Activated naive CD4-positive, alpha-beta T cell treated with anti-CD3 and anti-CD28 coated beads, Interleukin-2, amount 50 U/mL, for 72 hours (primary cell): ENCODE results near the gene WDR4. TPM values are rescaled to one million over a fixed set of nuclear protein-coding genes. Genes with fewer than 3 reads are reported as not detected.
"Not testable (repeated sequence)": the region's sequence is repeated elsewhere in the genome, so short reads cannot be mapped to it uniquely, and the experiment has no call there.

Experiments used
- ATAC-seq, 2 donors: fragments of 150-1000 bp; cut with Tn5 transposase; 2 replicates each; pipeline ENCODE4 v1.10.0; 2021; ENCODE audit warnings: mild to moderate bottlenecking in 2 of 2, moderate library complexity in 2 of 2
- DNase-seq, 2 donors: peaks; one replicate each; pipeline ENCODE4 v3.0.0; 2021 to 2022; ENCODE audit warnings: low spot score in 2 of 2
- H3K27ac Mint-ChIP-seq, 2 donors: one replicate each; pipeline ENCODE4 v1.8.0; 2022; ENCODE audit warnings: mild to moderate bottlenecking in 2 of 2, mixed read lengths in 2 of 2
- H3K36me3 Mint-ChIP-seq, 2 donors: one replicate each; pipeline ENCODE4 v1.8.0; 2022; ENCODE audit warnings: mixed read lengths in 2 of 2
- H3K9me3 Mint-ChIP-seq, 2 donors: one replicate each; pipeline ENCODE4 v1.8.0; 2022; ENCODE audit warnings: mixed read lengths in 2 of 2
- total RNA-seq, 2 donors: library from RNA; stranded (reverse); gene quantifications; one replicate each; pipeline ENCODE4 v1.2.3, GENCODE V29; 2022

WDR4 gene, protein sequence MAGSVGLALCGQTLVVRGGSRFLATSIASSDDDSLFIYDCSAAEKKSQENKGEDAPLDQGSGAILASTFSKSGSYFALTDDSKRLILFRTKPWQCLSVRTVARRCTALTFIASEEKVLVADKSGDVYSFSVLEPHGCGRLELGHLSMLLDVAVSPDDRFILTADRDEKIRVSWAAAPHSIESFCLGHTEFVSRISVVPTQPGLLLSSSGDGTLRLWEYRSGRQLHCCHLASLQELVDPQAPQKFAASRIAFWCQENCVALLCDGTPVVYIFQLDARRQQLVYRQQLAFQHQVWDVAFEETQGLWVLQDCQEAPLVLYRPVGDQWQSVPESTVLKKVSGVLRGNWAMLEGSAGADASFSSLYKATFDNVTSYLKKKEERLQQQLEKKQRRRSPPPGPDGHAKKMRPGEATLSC
- total RNA-seq = 10 to 100 TPM; 25.6 to 38.7 TPM

DNA sequence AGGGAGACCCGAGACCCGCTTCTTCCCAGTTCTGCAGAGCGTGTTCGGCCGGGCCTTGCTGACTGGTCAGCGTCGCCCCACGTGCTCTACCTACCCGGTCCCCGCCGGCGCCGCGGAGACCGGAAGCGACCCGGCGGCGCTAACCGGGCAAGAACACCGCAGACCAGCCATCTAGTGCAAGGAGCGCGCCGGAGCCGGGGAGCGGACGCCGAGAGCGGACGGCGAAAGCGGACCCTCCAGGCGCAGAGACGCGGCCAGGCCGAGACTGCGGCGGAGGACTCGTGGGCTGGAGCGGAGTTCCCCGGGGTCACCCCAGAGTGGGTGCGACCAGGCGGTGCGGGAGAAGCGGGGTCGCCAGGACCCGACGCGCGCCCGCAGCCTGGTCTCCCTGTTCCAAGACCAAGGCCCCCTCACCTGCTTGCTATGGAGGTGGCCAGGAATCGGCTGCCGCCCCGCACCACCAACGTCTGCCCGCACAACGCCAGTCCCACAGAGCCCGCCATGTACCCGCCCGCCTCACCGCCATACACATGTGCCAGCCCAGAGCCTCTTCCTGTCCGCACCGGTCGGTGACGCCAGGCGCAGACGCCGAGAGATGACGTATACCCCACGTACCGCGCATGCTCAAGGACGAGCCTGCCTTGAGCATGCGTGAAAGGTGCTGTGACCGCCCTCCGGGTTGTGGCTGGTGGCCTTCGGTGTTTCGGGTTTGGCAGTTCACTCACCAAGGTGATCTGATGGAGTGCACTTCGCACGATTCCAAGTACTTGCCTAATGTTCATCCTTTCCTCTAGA, at the start of gene WDR4:
Gene WDR4, minus strand, starts transcription at position 547 of the 795 bp plus-strand sequence. Its CDS starts 44 bp downstream, at position 503.
- ATAC-seq = peak; percentile 94 to 96
- DNase-seq = peak; percentile 98 to 99
- peak within 1 kb of the TSS; percentile 99 for H3K27ac Mint-ChIP-seq
- peaks cover 20 to 27% of the 10 kb centered on the region in 2 donors for H3K36me3 Mint-ChIP-seq
- no peaks in the 10 kb centered on the region for H3K9me3 Mint-ChIP-seq

DNA sequence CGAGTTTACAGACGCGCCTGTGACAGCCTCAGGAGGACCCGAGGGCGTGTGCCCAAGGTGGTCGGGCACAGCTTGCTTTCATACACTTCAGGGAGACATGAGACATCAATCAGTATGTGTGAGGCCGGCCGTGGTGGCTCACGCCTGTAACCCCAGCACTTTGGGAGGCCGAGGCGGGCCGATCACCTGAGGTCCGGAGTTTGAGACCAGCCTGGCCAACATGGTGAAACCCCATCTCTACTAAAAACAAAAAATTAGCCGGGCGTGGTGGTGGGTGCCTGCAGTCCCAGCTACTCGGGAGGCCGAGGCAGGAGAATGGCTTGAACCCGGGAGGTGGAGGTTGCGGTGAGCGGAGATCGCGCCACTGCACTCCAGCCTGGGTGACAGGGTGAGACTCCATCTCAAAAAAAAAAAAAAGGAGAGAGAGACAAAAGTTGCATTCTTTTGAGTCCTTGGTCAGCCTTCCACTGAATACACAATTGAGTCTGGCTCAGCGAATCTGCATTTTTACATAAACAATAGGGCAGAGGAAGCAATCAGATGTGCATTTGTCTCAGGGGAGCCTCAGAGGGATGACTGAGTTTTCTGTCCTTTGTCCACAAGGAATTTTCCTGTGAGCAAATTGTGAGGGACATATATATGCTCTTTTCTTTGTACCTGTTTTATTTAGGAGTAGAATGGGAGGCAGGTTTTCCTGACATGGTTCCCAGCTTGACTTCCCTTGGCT, 48.3 kb upstream of the WDR4 start:
- H3K27ac Mint-ChIP-seq, H3K36me3 Mint-ChIP-seq, ATAC-seq, H3K9me3 Mint-ChIP-seq, DNase-seq: not testable (repeated sequence)

DNA sequence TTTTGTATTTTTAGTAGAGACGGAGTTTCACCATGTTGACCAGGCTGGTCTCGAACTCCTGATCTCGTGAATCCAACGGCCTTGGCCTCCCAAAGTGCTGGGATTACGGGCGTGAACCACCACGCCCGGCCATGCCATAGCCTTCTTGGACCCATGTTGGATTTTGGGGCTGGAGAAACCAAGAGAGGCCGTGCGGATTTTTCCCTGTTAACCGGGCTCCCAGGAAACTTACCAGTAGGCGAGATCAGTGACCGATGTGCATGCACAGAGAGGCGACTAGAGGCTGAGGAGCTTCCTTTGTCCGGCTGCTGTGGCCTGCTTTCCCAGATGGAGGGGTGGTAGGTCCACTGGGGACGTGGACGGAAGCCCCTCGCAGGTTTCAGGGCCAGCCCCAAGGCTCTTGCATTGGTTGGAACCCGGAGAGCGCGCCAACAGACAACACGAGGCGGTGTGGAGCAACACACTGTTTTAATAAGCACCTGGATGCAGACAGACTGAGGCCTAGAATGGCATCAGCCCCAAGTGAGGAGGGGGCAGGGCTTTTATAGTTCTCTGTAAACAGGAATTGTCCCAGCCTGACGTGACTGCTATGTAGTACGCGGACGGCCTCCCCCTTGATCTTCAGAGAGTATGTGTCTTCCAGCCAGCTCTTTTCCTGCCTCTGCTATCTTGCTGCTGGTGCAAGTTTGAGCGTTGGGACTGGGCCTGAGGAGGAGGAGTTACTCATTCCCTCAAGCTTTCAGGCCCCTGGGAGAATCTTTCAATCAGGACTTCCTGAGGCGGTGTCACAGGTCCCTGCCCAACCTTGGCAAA, 46.0 kb upstream of the WDR4 start, which contains the start of gene ERVH48-1:
Gene ERVH48-1, minus strand, starts transcription at position 517 of the 813 bp plus-strand sequence. CDS start 6,624 bp downstream, outside the sequence.
- Mint-ChIP-seq H3K9me3 (no peaks in the 10 kb centered on the region), H3K27ac (peak within 1 kb of the TSS; percentile 87 to 91), H3K36me3 (no peaks in the 10 kb centered on the region)
- no peak for DNase-seq
- ATAC-seq = peak; percentile 13 to 25

DNA sequence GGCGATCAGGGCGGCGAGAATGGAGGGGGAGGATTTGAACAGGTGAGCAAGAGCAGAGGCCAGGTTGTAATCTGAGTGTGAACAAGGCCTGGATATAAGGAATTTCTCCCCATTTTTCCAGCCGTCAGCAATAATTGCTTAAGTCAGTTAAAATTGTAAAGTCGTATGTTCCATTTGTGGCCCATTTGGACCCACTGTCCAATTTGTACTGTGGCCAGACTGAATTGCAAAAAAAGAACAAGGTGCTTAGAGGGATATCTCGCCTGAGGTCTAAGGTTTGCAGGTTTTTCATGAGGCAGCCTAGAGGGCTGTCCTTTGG, 45.1 kb upstream of the WDR4 start:
- DNase-seq = no peak
- no peak for ATAC-seq

DNA sequence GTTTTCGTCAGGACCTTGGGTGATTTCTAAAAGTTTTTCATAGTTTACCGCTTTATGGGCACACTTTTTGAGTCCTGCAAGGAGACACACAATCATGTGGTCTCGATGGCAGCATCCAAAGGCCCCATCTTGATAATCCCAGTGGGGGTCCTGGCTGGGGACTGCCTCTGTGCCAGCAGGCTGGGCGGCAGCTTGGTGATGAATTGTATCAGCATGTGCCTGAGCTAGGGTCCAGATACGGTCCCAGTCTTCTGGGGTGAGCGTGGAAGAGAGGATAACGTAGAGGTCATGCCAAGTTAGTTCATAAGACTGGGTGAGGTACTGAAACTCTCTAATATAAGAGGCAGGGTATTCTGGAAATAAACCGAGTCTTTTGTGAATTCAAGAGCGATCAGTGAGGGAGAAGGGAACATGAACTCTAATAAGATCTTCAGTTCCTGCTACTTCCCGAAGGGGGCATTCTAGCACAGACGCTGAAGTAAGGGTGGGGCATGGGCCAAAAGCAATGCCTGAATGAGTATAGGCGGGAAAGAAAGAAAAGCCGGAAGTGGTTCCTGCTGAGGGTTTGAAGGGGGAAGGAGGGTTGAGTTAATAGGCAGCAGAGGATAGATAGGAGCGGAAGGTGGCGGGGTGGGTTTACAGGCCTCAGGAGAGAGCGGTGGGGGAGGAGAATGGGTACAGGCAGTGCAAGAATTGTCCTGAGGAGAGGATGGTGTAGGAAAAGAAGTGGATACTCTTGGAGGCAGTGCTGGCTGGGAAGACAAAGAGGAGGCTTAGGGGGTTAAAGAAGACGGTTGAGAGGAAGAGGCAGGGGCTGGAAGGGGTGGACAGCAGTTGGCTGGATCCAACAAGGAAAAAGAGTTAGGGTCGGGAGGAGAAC, 44.5 kb upstream of the WDR4 start:
- Mint-ChIP-seq H3K9me3 (no peaks in the 10 kb centered on the region), H3K36me3 (no peaks in the 10 kb centered on the region), H3K27ac (peak overlapping the region; percentile 87 to 91)
- DNase-seq (peak; percentile 71 to 73), ATAC-seq (peak; percentile 95 to 99)

More for the DNA sequence above, 45.1 kb upstream of the WDR4 start:
- H3K27ac Mint-ChIP-seq = peak overlapping the region; percentile 87 to 91
- no peaks in the 10 kb centered on the region for H3K36me3 Mint-ChIP-seq
- H3K9me3 Mint-ChIP-seq = no peaks in the 10 kb centered on the region

DNA sequence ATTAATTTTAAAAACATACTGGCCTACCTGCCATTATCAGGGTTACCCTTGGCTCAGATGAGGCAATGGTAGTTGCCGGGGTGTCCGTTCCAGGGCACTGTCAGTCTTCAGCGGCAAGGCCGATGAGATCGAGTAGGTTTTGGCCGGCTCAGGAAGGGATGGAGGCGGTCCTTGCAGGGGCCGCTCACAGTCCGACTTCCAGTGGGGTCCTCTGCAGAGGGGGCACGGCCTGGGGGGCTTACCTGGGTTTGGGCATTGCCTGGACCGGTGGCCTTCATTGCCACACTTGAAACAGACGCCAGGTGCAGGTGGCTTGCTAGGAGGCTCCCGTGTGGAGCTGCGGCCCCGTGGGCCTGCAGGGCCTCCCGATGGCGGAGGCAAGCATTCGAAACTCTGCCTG, 43.6 kb upstream of the WDR4 start:
- ATAC-seq = no peak
- Mint-ChIP-seq H3K36me3 (no peaks in the 10 kb centered on the region), H3K9me3 (no peaks in the 10 kb centered on the region), H3K27ac (peak overlapping the region in 1 of 2 donors; percentile 87)
- DNase-seq = no peak

DNA sequence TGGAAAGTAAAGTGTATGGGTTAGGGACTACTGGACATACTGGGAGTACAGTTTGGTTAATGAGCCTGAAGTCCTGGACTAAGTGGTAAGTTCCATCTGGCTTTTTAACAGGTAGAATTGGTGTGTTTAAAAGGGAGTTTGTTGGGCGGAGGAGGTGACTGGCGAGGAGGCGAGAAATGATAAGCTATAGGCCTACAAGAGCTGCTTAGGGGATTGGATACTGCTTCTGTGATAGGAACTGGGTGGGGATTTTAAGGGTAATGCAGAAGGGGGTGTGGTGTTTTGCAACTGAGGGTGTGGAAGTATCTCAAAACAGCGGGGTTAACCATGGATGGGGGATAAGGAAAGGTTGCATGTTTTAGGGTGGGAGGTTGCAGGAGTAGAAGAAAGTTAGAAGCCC, 42.6 kb upstream of the WDR4 start:
- Mint-ChIP-seq H3K9me3 (no peaks in the 10 kb centered on the region), H3K36me3 (no peaks in the 10 kb centered on the region), H3K27ac (no peak overlapping the region)
- no peak for ATAC-seq
- no peak for DNase-seq

DNA sequence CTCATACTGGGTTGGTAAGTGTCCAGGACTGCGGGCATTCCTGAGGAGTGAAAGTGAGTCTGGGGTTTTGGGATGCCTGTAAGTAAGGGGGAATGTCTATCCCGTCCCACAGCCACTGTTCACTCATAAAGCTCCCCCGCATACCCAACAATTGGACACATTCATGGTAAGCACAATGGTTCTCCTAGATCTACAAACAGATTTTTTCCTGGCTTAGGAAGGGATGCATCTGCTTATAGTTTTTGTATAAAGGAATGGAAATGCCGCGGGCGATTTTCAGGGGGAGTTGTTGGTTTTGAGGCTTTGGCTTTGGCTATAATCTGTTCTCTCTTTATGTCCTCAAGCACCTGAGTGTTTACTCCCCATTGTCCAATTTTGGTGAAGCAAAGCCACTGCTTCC, 39.0 kb upstream of the WDR4 start:
- no peak for ATAC-seq
- H3K9me3 Mint-ChIP-seq = no peaks in the 10 kb centered on the region

DNA sequence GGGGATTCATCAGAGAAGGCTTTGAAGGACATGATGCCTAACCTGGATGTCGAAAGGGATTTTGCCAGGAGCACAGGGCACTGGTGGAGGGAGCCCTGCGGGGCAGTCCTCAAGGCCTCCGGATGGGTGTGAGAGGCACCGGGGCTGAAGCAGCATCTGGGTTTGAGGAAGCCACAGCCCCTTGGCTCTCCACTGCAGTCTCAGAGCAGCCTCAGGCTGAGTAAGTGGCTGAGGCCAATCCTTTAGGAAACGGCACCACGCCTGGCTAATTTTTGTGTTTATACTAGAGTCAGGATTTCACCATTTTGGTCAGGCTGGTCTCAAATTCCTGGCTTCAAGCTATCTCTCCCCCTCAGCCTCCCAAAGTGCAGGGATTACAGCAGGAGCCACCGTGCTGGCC, 34.1 kb upstream of the WDR4 start:
- no peaks in the 10 kb centered on the region for H3K36me3 Mint-ChIP-seq
- ATAC-seq = no peak

More for the DNA sequence above, 39.0 kb upstream of the WDR4 start:
- H3K27ac Mint-ChIP-seq = no peak overlapping the region
- H3K36me3 Mint-ChIP-seq = no peaks in the 10 kb centered on the region
- DNase-seq = no peak

DNA sequence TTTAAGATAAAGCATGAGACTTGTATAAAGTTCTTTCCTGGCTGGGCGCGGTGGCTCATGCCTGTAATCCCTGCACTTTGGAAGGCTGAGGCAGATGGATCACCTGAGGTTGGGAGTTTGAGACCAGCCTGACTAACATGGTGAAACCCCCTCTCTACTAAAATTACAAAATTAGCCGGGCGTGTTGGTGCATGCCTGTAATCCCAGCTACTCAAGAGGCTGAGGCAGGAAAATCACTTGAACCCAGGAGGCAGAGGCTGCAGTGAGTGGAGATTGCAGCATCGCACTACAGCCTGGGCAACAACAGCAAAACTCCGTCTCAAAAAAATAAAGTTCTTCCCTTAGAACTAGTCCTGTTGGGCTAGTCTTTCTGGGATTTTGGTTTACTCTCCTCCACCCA, 32.6 kb upstream of the WDR4 start:
- not testable (repeated sequence) for ATAC-seq, H3K9me3 Mint-ChIP-seq, DNase-seq, H3K36me3 Mint-ChIP-seq, H3K27ac Mint-ChIP-seq

More for the DNA sequence above, 34.1 kb upstream of the WDR4 start:
- DNase-seq = no peak
- Mint-ChIP-seq H3K27ac (peak overlapping the region; percentile 61 to 77), H3K9me3 (no peaks in the 10 kb centered on the region)

DNA sequence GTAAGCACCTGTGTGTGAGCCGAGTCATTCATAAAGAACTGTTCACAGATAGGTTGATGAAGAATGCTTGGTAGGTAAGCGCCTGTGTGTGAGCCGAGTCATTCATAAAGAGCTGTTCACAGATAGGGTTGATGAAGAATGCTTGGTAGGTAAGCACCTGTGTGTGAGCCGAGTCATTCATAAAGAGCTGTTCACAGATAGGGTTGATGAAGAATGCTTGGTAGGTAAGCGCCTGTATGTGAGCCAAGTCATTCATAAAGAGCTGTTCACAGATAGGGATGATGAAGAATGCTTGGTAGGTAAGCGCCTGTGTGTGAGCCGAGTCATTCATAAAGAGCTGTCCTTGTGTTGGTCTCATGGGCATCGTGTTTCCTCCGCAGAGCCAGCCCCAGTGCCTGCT, 29.1 kb upstream of the WDR4 start:
- not testable (repeated sequence) for ATAC-seq, H3K36me3 Mint-ChIP-seq, DNase-seq, H3K27ac Mint-ChIP-seq, H3K9me3 Mint-ChIP-seq

DNA sequence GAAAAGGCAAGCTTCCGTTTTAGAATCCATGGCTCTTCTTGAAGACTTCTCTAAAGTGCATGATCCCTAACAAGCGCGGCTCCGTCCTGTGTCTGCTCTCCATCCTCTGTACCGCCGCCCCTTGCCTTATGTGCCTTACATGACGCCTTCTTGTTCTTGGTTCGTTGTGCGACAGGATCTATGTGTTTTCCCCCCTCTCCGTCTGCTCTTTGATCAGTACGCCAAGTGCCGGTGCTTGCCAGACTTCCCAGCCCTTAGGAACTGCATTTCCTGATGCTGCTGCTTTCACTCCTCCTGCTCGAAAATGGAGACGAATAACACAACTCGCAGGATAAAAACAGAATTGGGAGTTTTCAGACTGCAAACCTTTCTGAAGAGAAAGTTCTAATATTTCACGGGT, 26.9 kb upstream of the WDR4 start:
- Mint-ChIP-seq H3K36me3 (peaks cover 10 to 16% of the 10 kb centered on the region in 2 donors), H3K27ac (no peak overlapping the region), H3K9me3 (no peaks in the 10 kb centered on the region)
- no peak for DNase-seq
- no peak for ATAC-seq

DNA sequence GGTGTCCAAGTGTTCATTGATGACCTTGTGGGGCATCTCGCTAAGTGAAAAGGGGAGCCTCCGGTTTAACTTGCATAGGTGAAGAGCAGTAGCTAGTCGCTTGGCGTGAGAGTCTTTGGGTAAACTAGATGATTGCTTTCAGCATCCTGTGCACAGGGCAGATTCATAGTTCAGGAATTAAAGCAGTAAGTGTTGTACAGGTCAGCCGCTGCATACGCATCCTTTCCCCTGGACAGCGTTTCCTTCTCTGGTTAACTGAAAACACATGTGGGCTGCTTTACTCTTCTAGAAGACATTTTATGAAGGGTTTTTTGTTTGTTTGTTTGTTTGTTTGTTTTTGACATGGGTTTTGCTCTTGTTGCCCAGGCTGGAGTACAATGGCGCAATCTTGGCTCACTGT, 25.9 kb upstream of the WDR4 start:
- Mint-ChIP-seq H3K9me3 (no peaks in the 10 kb centered on the region), H3K27ac (no peak overlapping the region), H3K36me3 (peaks cover 10 to 16% of the 10 kb centered on the region in 2 donors)
- DNase-seq (no peak), ATAC-seq (no peak)

DNA sequence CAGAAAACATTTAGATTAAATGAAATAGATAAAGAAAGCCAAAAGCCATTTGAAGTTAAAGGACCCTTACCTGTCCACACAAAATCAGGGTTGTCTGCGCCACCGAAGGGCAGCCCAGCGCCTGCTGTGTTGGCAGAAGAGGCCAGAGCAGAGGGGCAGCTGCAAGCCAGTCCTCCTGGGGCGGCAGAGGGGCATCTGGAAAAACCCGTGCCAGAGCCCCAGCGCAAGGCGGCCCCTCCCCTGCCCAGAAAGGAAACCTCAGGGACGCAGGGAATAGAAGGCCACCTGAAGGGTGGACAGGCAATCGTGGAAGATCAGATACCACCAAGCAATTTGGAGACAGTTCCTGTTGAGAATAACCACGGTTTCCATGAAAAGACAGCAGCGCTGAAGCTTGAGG, 24.5 kb upstream of the WDR4 start:
- ATAC-seq (no peak), DNase-seq (no peak)
- H3K9me3 Mint-ChIP-seq = no peaks in the 10 kb centered on the region
- no peak overlapping the region for H3K27ac Mint-ChIP-seq
- H3K36me3 Mint-ChIP-seq = peaks cover 11 to 16% of the 10 kb centered on the region in 2 donors

DNA sequence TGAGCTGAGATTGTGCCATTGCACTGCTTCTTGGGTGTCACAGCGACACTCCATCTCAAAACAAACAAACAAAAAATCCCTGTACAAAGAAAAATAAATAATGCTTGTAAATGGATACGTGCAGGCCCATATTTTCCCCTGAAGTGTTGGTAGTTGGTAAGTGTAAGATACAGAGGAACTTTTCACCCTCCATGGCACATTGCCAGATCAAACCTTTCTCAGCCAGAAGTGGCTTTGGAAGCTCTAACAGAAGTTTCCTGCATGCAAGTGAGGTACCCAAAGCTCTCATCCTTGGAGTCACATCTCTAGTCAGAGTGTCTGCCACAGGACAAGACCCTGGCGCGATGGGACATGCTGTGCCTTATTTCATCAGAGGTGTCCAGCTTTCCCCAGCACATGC, 21.1 kb upstream of the WDR4 start:
- Mint-ChIP-seq H3K36me3 (peaks cover 10 to 14% of the 10 kb centered on the region in 2 donors), H3K27ac (no peak overlapping the region), H3K9me3 (no peaks in the 10 kb centered on the region)
- ATAC-seq (no peak), DNase-seq (no peak)
